Measurements from ENCODE around the gene CDK5RAP3. TPM values are rescaled to one million over a fixed set of nuclear protein-coding genes. Genes with fewer than 3 reads are reported as not detected.
"Not testable (repeated sequence)": the region's sequence is repeated elsewhere in the genome, so short reads cannot be mapped to it uniquely, and the experiment has no call there.

Gene CDK5RAP3
- total RNA-seq, 1 donor, result 50.3 TPM

DNA sequence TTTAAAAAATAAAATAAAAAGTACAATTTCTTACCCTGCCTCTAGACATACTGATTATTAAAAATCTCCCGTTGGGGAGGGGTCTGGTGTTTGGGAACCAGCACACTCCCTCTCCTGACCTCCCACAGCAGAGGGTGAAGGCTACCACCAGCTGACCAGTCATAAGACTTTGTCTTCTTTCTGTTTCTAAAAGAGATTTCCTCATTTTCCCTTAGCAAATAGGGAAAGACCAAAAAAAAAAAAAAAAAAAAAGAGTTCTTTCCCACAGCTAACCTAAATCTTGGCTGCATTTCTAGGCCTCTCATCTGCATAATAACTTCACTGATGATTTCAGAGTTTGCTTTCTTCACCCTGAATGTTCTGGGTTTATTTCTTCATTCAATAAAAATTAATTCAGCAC lies 30.3 kb downstream of the CDK5RAP3 start:
- TF ChIP-seq, protein P1, sequence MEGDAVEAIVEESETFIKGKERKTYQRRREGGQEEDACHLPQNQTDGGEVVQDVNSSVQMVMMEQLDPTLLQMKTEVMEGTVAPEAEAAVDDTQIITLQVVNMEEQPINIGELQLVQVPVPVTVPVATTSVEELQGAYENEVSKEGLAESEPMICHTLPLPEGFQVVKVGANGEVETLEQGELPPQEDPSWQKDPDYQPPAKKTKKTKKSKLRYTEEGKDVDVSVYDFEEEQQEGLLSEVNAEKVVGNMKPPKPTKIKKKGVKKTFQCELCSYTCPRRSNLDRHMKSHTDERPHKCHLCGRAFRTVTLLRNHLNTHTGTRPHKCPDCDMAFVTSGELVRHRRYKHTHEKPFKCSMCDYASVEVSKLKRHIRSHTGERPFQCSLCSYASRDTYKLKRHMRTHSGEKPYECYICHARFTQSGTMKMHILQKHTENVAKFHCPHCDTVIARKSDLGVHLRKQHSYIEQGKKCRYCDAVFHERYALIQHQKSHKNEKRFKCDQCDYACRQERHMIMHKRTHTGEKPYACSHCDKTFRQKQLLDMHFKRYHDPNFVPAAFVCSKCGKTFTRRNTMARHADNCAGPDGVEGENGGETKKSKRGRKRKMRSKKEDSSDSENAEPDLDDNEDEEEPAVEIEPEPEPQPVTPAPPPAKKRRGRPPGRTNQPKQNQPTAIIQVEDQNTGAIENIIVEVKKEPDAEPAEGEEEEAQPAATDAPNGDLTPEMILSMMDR (IDR thresholded peaks at IDR 0.05; ENCODE audit: extremely low read depth, low read depth, low read length), result no peak
- no peak overlapping the region for H2AFZ ChIP-seq (ENCODE audit: low read length)
- H3K4me3 ChIP-seq (ENCODE audit: insufficient read depth, low read length), result no peak overlapping the region
- no peaks in the 10 kb centered on the region for H4K20me1 ChIP-seq (ENCODE audit: insufficient read depth, low read length)
- no peak overlapping the region for H3K27ac ChIP-seq (ENCODE audit: low read depth, low read length)
- H3K27me3 ChIP-seq (ENCODE audit: insufficient read depth, low read length), result no peaks in the 10 kb centered on the region
- H3K4me1 ChIP-seq (ENCODE audit: insufficient read depth, low read length), result peaks cover 24% of the 10 kb centered on the region
- H3K79me2 ChIP-seq (ENCODE audit: insufficient read depth, low read length), result no peaks in the 10 kb centered on the region
- no peaks in the 10 kb centered on the region for H3K9me3 ChIP-seq (ENCODE audit: low read depth, low read length)
- DNase-seq (ENCODE audit: insufficient read length, low spot score, missing footprints), result peak; percentile 46
- H3K36me3 ChIP-seq (ENCODE audit: insufficient read depth, low read length), result no peaks in the 10 kb centered on the region
- H3K4me2 ChIP-seq (ENCODE audit: insufficient read depth, low read length), result no peak overlapping the region

DNA sequence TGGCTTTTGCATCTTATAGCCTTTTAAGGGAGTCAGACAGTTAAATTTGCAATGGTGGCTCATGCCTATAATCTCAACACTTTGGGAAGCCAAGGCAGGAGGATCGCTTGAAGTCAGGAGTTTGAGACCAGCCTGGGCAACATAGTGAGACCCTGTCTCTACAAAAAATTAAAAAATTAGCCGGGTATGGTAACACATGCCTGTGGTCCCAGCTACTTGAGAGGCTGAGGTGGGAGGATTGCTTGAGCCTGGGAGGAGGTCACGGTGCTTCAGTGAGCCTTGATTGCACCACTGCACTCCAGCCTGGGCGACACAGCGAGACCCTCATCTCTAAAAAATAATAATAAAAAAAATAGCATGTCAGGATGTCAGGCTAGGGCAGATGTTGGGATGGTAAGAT lies 30.7 kb downstream of the CDK5RAP3 start:
- not testable (repeated sequence) for H2AFZ ChIP-seq (ENCODE audit: low read length); DNase-seq (ENCODE audit: insufficient read length, low spot score, missing footprints); H3K27ac ChIP-seq (ENCODE audit: low read depth, low read length)

DNA sequence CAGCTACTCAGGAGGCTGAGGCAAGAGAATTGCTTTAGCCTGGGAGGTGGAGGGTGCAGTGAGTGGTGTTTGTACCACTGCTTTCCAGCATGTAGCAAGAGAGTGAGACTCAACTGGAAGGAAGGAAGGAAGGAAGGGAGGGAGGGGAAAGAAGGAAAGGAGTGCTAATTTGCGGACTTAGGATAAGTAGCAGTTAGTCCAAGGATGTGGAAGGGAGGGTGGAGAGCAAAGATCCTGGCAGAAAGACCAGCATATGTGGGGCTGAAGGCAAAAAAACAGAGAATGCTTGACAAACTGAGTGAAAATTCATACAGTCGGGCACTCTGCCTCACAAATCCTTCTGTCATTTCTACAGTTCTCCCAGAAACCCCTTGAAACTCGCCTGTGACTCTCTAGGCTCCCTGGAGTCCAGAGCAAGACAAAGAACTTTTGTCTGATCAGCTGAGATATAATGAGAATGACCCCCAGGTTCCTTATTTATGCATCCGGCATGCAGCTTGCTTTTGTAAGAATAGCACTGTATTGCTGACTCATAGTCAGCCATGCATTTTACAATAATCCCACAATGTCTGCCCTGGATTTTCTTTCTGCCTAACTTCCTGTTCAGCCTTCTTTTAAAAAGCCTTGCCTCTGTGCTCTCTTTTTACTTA lies 31.5 kb downstream of the CDK5RAP3 start:
- Histone ChIP-seq H3K27me3 (ENCODE audit: insufficient read depth, low read length) (no peaks in the 10 kb centered on the region), H3K4me1 (ENCODE audit: insufficient read depth, low read length) (peaks cover 24% of the 10 kb centered on the region), H3K27ac (ENCODE audit: low read depth, low read length) (peak overlapping the region; percentile 83), H3K4me2 (ENCODE audit: insufficient read depth, low read length) (peak overlapping the region; percentile 63), H2AFZ (ENCODE audit: low read length) (peak overlapping the region; percentile 99), H4K20me1 (ENCODE audit: insufficient read depth, low read length) (no peaks in the 10 kb centered on the region), H3K36me3 (ENCODE audit: insufficient read depth, low read length) (no peaks in the 10 kb centered on the region), H3K9me3 (ENCODE audit: low read depth, low read length) (no peaks in the 10 kb centered on the region), H3K79me2 (ENCODE audit: insufficient read depth, low read length) (no peaks in the 10 kb centered on the region), H3K4me3 (ENCODE audit: insufficient read depth, low read length) (no peak overlapping the region)
- TF ChIP-seq, protein P1 (IDR thresholded peaks at IDR 0.05; ENCODE audit: extremely low read depth, low read depth, low read length), result no peak
- peak; percentile 92 for DNase-seq (ENCODE audit: insufficient read length, low spot score, missing footprints)

More for the DNA sequence above, 30.7 kb downstream of the CDK5RAP3 start:
- not testable (repeated sequence) for H3K79me2 ChIP-seq (ENCODE audit: insufficient read depth, low read length); H4K20me1 ChIP-seq (ENCODE audit: insufficient read depth, low read length); H3K9me3 ChIP-seq (ENCODE audit: low read depth, low read length); H3K4me2 ChIP-seq (ENCODE audit: insufficient read depth, low read length); H3K36me3 ChIP-seq (ENCODE audit: insufficient read depth, low read length); H3K27me3 ChIP-seq (ENCODE audit: insufficient read depth, low read length); H3K4me3 ChIP-seq (ENCODE audit: insufficient read depth, low read length)
- peaks cover 24% of the 10 kb centered on the region for H3K4me1 ChIP-seq (ENCODE audit: insufficient read depth, low read length)

DNA sequence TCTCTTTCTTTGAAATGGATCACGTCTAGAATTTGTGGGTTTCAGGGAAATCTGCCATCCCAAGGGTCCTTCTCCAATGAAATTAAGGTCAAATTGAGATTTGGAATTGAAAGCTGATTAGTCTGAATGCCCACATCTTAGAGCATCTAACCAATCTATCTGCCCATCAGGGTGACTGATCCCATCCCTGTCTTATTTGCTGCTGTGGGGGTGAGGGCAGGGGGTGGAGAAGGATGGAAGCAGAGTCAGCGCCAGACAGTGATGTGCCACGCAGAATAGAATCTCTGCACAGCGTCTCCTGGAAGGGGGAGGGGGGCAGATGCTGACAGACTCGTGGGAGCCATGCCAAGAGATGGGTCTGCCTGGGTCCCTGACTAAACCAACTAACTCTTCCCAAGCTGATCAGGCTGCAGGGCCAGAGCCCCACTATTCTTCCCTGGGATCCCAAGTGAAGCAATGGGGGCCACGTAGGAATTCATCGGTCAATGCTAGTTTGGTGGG lies 32.1 kb downstream of the CDK5RAP3 start:
- no peaks in the 10 kb centered on the region for H3K36me3 ChIP-seq (ENCODE audit: insufficient read depth, low read length)
- H3K4me2 ChIP-seq (ENCODE audit: insufficient read depth, low read length), result peak overlapping the region; percentile 63
- H3K4me3 ChIP-seq (ENCODE audit: insufficient read depth, low read length), result no peak overlapping the region
- H3K79me2 ChIP-seq (ENCODE audit: insufficient read depth, low read length), result no peaks in the 10 kb centered on the region
- peak overlapping the region; percentile 99 for H2AFZ ChIP-seq (ENCODE audit: low read length)
- no peaks in the 10 kb centered on the region for H4K20me1 ChIP-seq (ENCODE audit: insufficient read depth, low read length)
- peak overlapping the region; percentile 83 for H3K27ac ChIP-seq (ENCODE audit: low read depth, low read length)
- no peaks in the 10 kb centered on the region for H3K27me3 ChIP-seq (ENCODE audit: insufficient read depth, low read length)
- peaks cover 24% of the 10 kb centered on the region for H3K4me1 ChIP-seq (ENCODE audit: insufficient read depth, low read length)
- TF ChIP-seq, protein P1 (IDR thresholded peaks at IDR 0.05; ENCODE audit: extremely low read depth, low read depth, low read length), result no peak
- no peaks in the 10 kb centered on the region for H3K9me3 ChIP-seq (ENCODE audit: low read depth, low read length)
- DNase-seq (ENCODE audit: insufficient read length, low spot score, missing footprints), result no peak
